Upper lobe of right lung (tissue), 1 donor: ENCODE results near the gene MLN. TPM values are rescaled to one million over a fixed set of nuclear protein-coding genes. Genes with fewer than 3 reads are reported as not detected.
A peak's percentile ranks its signal among the peaks of the same experiment; 100 is the strongest.

Source experiments
- ATAC-seq: fragments of 200-7000 bp; cut with Tn5 transposase; one replicate; pipeline ENCODE4 v1.9.1; 2020; ENCODE audit warnings: mild to moderate bottlenecking, moderate library complexity
- DNase-seq: peaks from one replicate; pipeline ENCODE4 v3.0.0-alpha.2; 2020
- H3K27ac ChIP-seq: fragments of 200-600 bp; one replicate; pipeline ENCODE4 v1.8.0; 2022
- H3K27me3 ChIP-seq: fragments of 200-600 bp; one replicate; pipeline ENCODE4 v1.8.0; 2022; ENCODE audit warnings: mild to moderate bottlenecking
- H3K36me3 ChIP-seq: fragments of 200-600 bp; one replicate; pipeline ENCODE4 v1.8.0; 2022
- H3K4me1 ChIP-seq: fragments of 200-600 bp; one replicate; pipeline ENCODE4 v1.8.0; 2022
- H3K4me3 ChIP-seq: fragments of 200-600 bp; one replicate; pipeline ENCODE4 v1.8.0; 2022; ENCODE audit warnings: mild to moderate bottlenecking
- H3K9me3 ChIP-seq: fragments of 200-600 bp; one replicate; pipeline ENCODE4 v1.8.0; 2022
- CTCF ChIP-seq: fragments of 200-600 bp; IDR thresholded peaks from one replicate; pipeline ENCODE4 v1.8.0; 2022; ENCODE audit warnings: antibody characterized with exemption
- intact Hi-C: fragments of 100-400 bp; cut with DNase I; formaldehyde crosslinking; loops from one replicate; pipeline ENCODE4 v1.11.0; 2022
- total RNA-seq: library from RNA; stranded (reverse); fragmentation: NEBNext Ultra II Directional; extraction: Animal tissue kit (Norgen Biotek cat#: 25700); gene quantifications from one replicate; pipeline ENCODE4 v1.2.1, GENCODE V29; 2021
- donor health status: DM: no; HTN: yes; CAD: no; lungs with severe emphysema.

Gene MLN
- total RNA-seq, 1 donor from 2014 or later = not detected

- H3K9me3 ChIP-seq = no peaks in the 10 kb centered on the region
- peaks cover 29% of the 10 kb centered on the region for H3K27me3 ChIP-seq
- no peaks in the 10 kb centered on the region for H3K36me3 ChIP-seq
- no peak for TF ChIP-seq CTCF
- intact Hi-C loops = no loop called here
- peak; percentile 12 for ATAC-seq
- no peak overlapping the region for H3K4me3 ChIP-seq
- H3K4me1 ChIP-seq = no peaks in the 10 kb centered on the region
- DNase-seq = no peak
- H3K27ac ChIP-seq = no peak overlapping the region
Measured at GRCh38 chr6:33815854-33816253, 12.1 kb upstream of the MLN start.

DNA sequence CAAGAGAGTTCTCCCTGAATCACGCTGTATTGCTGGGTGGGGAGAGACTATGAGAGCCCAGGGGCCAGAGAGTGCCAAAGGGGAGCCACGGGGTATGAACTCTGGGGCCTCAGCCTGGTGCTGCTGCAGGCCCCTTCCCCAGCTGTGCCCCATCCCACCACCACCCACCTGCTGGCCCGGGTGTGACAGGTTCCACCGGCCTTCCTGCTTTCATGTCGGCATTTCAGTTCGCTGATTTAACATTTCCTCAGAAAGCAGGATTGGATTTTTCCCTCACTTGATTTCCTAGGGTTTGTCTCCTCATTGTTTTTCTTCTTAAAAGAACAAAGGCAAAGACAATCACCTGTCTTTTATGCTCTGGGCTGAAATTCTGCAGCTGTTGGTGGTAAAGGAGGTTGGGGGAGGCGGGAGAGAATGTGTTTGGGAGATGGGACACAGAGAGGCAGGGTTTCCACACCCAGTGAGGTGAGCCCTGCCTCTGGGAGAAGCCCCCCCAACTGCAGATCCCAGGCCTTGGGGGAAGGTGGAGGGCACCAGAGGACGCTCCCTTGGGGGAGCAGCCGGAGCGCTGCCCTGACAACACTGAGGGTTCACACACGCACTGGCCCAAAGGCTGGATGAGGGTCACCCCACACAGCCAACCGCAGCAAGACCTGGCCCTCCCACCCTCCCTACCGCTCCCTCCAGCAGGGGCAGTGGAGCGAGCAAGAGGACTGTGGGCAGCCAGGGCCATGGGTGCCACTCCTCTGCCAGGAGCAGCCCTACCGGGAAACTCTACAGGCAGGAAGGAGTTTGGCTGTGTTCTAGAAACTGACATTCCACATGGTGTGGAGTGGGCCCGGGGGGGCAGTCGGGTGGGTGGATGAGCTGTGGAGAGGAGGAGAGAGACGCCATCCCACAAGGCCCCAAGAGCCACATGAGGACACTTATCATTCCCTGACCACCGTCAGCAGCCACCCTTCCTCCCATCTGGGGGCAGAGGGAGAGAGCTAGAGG, 10.5 kb upstream of the MLN start:
- Histone ChIP-seq H3K4me3 (no peak overlapping the region), H3K27ac (no peak overlapping the region), H3K9me3 (no peaks in the 10 kb centered on the region), H3K4me1 (no peaks in the 10 kb centered on the region), H3K36me3 (no peaks in the 10 kb centered on the region), H3K27me3 (peaks cover 29% of the 10 kb centered on the region)
- intact Hi-C loops = no loop called here
- DNase-seq (no peak), ATAC-seq (peak; percentile 14)
- TF ChIP-seq CTCF = no peak

- no peak for DNase-seq
- H3K9me3 ChIP-seq = no peaks in the 10 kb centered on the region
- no peak overlapping the region for H3K27ac ChIP-seq
- intact Hi-C loops = no loop called here
- ATAC-seq = no peak
- H3K27me3 ChIP-seq = peaks cover 30% of the 10 kb centered on the region
- H3K36me3 ChIP-seq = no peaks in the 10 kb centered on the region
- no peak overlapping the region for H3K4me3 ChIP-seq
- no peaks in the 10 kb centered on the region for H3K4me1 ChIP-seq
- TF ChIP-seq CTCF = no peak
Measured at GRCh38 chr6:33813246-33813904, 9.6 kb upstream of the MLN start.

DNA sequence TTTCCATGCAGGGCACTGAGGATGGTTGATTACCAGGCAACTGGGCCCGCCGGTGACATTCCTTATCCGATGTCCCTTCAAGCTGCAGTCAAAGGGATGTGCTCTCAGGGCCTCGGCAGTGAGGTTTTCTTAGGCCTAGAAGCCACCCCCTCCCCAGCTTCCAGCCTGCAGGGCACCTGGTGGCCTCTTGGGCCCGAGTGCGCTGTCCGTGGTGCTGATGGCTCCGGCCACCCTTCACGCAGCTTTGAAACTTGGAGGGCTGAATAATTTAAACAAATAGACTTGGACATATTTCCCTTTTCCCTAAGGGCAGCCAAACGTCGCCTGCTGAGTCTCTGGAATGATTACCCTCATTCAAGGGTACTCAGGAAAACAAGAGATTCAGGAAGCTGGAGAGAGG, 8.9 kb upstream of the MLN start:
- H3K27me3 ChIP-seq = peaks cover 37% of the 10 kb centered on the region
- DNase-seq (peak; percentile 80), ATAC-seq (peak; percentile 70)
- intact Hi-C loops = no loop called here
- no peak for TF ChIP-seq CTCF
- no peaks in the 10 kb centered on the region for H3K36me3 ChIP-seq
- H3K9me3 ChIP-seq = no peaks in the 10 kb centered on the region
- H3K27ac ChIP-seq = no peak overlapping the region
- H3K4me3 ChIP-seq = no peak overlapping the region
- H3K4me1 ChIP-seq = no peaks in the 10 kb centered on the region

DNA sequence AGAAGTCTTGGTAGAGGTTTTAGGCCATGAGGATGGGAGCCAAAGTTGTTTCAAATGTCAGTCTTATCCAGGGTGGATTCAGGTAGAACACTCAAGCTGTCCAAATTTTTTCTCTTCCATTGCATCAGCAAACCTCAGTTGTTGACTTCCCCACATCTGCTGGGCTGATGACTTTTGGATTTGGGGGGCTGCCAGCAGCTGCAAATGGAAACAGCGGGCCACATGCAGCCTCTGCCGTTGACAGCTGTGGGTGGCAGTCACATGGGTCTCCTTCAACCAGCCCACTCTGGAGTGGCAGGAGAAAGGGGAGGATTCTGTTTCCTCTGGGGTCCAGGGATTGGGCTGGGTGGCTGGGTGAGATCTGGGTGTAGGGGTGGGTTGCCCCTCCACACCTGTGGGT, 5.8 kb upstream of the MLN start:
- DNase-seq (no peak), ATAC-seq (no peak)
- no peak overlapping the region for H3K27ac ChIP-seq
- no peak overlapping the region for H3K4me3 ChIP-seq
- H3K4me1 ChIP-seq = no peaks in the 10 kb centered on the region
- intact Hi-C loops = no loop called here
- H3K36me3 ChIP-seq = no peaks in the 10 kb centered on the region
- no peaks in the 10 kb centered on the region for H3K9me3 ChIP-seq
- peaks cover 49% of the 10 kb centered on the region for H3K27me3 ChIP-seq
- no peak for TF ChIP-seq CTCF
